Cardiac fibroblast (primary cell): ENCODE results near the gene KLF2.
"Not testable (repeated sequence)": the region's sequence is repeated elsewhere in the genome, so short reads cannot be mapped to it uniquely, and the experiment has no call there.

Experiments
- DNase-seq, 2 donors: peaks; one replicate each; pipeline versions ENCODE4 v3.0.0 to v3.0.0-alpha.2; 2010; ENCODE audit warnings: low read depth in 2 of 2
- H3K4me3 ChIP-seq, 2 donors: replicated peaks in 1 of 2; 1 replicate in 1 of 2; 2 replicates in 1 of 2; pipeline ENCODE4 v1.5.1; 2011; ENCODE audit warnings: low read depth in 2 of 2, low read length in 2 of 2, mild to moderate bottlenecking in 2 of 2, moderate library complexity in 1 of 2
- TF ChIP-seq, protein P1 (sequence below): IDR thresholded peaks from one replicate; pipeline ENCODE4 v1.5.1; 2011; ENCODE audit warnings: low read depth, mild to moderate bottlenecking, low read length, inconsistent platforms

The KLF2 gene

DNA sequence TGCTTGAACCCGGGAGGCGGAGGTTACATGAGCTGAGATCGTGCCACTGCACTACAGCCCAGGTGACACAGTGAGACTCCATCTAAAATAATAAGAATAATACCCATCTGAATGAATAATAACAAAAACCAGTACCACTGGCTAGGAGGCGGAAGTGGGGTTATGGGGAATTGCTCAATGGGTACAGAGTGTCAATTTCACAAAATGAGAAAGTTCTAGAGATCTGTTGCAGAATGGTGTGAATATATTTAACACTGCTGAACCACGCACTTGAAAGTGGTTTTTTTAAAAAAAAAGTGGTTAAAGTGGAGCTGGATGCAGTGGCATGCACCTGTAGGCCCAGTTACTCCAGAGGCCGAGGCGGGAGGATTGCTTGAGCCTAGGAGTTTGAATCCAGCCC lies 18.5 kb downstream of the KLF2 start:
- no peak overlapping the region for H3K4me3 ChIP-seq
- DNase-seq = no peak
- TF ChIP-seq, protein P1, sequence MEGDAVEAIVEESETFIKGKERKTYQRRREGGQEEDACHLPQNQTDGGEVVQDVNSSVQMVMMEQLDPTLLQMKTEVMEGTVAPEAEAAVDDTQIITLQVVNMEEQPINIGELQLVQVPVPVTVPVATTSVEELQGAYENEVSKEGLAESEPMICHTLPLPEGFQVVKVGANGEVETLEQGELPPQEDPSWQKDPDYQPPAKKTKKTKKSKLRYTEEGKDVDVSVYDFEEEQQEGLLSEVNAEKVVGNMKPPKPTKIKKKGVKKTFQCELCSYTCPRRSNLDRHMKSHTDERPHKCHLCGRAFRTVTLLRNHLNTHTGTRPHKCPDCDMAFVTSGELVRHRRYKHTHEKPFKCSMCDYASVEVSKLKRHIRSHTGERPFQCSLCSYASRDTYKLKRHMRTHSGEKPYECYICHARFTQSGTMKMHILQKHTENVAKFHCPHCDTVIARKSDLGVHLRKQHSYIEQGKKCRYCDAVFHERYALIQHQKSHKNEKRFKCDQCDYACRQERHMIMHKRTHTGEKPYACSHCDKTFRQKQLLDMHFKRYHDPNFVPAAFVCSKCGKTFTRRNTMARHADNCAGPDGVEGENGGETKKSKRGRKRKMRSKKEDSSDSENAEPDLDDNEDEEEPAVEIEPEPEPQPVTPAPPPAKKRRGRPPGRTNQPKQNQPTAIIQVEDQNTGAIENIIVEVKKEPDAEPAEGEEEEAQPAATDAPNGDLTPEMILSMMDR = no peak

DNA sequence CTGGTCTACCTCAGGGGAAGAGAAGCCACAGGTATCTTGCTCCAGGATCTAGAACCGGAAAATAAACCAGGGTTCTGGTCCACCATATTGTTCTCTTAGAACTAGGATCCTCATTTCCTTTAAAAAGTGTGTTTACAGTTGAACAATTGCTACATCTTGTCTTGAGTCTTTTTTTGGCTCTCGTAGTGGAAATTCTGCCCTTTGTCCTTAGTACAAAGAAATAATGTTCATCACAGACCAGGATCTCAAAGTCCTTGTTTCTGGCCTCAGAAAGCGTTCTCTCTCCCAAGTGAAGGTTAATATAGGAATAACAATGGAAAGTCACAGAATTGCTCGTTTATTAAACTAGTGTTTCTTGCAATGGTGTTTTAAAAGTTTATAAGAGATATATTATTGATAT lies 20.8 kb downstream of the KLF2 start:
- DNase-seq = no peak
- TF ChIP-seq, protein P1 = no peak
- H3K4me3 ChIP-seq = no peak overlapping the region

DNA sequence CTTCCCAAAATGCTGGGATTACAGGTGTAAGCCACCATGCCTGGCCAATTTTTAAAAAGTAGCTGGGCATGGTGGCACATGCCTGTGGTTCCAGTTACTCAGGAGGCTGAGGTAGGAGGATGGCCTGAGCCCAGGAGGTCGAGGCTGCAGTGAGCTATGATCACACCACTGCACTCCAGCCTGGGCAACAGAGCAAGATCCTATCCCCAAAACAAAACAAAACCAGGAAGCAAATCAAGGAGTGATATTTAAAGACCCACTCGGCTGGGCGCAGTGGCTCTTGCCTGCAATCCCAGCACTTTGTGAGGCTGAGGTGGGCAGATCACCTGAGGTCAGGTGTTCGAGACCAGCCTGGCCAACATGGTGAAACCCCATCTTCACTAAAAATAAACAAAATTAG lies 22.5 kb downstream of the KLF2 start:
- not testable (repeated sequence) for DNase-seq, H3K4me3 ChIP-seq

DNA sequence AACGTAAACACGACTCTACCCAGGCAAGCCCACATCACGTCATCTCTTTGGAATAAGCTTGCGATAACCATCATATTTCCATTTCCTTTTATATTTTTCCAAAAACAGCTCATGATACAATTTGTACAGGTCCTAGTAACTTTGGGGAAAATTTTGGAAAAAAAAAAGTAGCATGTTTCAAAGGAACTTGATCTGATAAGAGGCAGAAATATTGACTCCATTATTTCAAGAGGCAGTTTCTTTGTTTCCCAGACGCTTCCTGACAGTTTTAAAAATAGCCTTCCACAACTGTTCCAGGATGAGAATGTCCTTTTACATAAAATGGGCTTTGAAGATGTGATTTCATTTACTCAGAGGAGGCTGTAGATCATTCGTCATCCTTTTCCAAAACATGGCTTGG lies 23.1 kb downstream of the KLF2 start:
- TF ChIP-seq, protein P1 = no peak
- DNase-seq = no peak
- no peak overlapping the region for H3K4me3 ChIP-seq

DNA sequence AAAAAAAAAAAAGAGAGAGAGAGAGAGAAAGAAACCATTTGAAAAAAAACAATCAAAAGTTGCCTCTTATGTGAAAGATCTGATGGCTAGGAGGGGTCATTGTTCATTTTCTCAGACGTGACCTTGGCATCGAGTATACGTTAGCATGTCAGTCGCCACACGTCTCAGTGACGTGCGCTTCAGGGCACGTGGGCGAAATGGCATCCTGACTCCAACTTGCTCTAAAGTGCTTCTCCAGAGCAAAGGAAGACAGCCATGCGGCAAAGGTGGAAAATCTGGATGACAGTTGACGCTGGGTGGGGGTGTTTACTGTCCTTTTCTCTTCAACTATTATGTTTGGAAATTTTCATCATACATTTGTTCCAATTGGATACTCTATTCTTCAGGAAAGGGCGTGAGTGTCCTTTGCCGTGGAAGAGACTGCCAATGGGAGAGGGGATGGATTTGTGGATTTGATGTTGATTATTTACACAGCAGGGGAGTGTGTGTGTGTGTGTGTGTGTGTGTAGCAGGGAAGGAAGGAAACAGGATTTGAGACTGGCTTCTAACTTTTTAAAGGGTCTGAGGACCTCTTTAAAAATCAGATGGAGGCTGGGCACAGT lies 25.0 kb downstream of the KLF2 start:
- TF ChIP-seq, protein P1 = no peak
- H3K4me3 ChIP-seq = no peak overlapping the region
- no peak for DNase-seq

DNA sequence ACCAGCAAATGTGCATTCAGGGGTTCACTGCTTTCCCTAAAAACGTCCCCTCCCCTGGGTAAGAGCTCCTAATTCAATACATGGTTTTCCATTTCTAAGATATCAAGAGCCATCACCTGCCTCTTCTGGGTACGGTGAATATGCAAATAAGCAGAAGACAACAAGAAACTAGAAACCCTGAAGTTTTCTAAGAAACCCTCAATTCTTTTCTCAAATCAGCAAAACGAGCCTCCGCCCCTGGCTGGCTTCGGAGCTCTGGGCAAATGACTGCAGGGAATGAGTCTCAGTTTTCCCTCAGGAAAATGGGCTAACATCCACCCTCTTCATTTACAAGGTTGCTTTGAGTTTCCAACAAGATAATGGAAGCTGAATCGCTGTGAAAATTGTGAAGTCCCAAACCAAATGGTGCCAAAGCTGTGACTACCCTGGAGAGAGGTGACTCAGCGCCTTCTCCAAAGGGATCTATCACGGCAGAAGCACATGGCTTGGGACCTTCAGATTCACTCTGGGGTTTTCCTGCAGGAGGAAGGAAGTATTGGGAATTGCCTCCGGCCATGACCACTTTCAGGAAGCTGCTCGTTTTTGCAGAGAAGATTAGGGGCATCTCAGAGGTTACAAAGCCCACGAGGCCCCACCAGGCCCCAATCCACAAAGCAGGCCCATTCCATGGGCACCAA lies 26.6 kb downstream of the KLF2 start:
- TF ChIP-seq, protein P1 = no peak
- peak; percentile 22 for DNase-seq
- no peak overlapping the region for H3K4me3 ChIP-seq

DNA sequence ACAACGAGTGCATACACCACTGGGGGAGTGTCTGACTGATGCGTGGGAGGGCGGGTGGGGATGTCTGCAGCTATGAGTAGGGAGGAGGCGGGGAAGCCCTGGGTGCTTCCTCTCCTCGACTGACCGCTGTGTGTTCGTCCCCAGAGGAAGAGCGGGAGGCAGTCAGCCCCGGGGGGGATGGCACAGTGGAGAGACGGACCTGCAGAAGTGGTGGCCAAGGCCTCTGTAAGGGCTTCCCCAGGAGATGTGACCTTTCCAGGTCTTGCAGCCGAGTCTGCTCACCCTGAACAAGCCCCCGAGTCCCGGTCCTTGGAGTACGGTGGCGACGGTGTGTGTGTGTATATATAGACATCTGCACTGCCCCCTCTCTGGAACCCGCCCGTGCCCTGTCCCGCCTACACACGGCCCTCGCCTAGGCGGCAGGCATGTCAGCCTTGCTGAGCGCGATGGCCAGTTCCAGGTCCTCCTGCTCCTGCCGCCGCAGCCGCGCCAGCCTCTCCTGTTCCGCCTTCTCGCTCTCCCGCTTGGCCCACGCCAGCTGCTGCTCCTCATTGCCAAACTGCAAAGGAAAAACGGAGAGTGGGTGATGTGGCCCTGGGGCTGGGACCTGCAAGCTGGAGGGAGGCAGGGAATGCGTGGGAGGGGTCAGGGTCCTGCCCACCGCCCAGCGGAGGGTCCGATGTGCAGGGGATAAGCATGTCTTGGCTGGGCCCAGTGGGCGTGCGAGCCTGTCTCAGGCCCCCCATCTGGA lies 30.8 kb downstream of the KLF2 start:
- TF ChIP-seq, protein P1 = no peak
- peak overlapping the region in 1 of 2 donors; percentile 7 for H3K4me3 ChIP-seq
- peak; percentile 51 to 57 for DNase-seq
